Kidney (tissue), 14 donors: Measurements from ENCODE around the gene EHD4. TPM values are rescaled to one million over a fixed set of nuclear protein-coding genes. Genes with fewer than 3 reads are reported as not detected.

Experiments used
- DNase-seq, 5 donors: peaks; one replicate each; pipeline ENCODE4 v3.0.0-alpha.2; 2013 to 2020
- FAIRE-seq: peaks from 2 replicates; lab custom pipeline; 2012; peaks lifted over from hg19 to GRCh38; lab: Jason Lieb, UNC
- H3K27ac ChIP-seq, 2 donors: one replicate each; pipeline ENCODE4 v1.7.0; 2013; ENCODE audit warnings: low read depth in 2 of 2, low read length in 2 of 2, inconsistent platforms in 1 of 2
- H3K27me3 ChIP-seq: one replicate; pipeline ENCODE4 v1.7.1; 2013; ENCODE audit warnings: low read length, inconsistent platforms; ENCODE audit not compliant: control insufficient read depth, insufficient read depth
- H3K36me3 ChIP-seq, 3 donors: one replicate each; pipeline versions ENCODE4 v1.7.0 to v1.7.1; 2013; ENCODE audit warnings: low read length in 3 of 3, control low read depth in 1 of 3, inconsistent platforms in 1 of 3; ENCODE audit not compliant: insufficient read depth in 3 of 3, control insufficient read depth in 2 of 3
- H3K4me1 ChIP-seq, 3 donors: one replicate each; pipeline versions ENCODE4 v1.7.0 to v1.7.1; 2013; ENCODE audit warnings: low read length in 3 of 3, inconsistent platforms in 1 of 3, low read depth in 1 of 3; ENCODE audit not compliant: control insufficient read depth in 2 of 3, insufficient read depth in 2 of 3
- H3K4me3 ChIP-seq, 3 donors: one replicate each; pipeline versions ENCODE4 v1.7.0 to v1.8.1; 2013; ENCODE audit warnings: low read length in 3 of 3, control low read depth in 1 of 3, inconsistent platforms in 1 of 3
- H3K9ac ChIP-seq, 3 donors: one replicate each; pipeline versions ENCODE4 v1.7.0 to v1.7.1; 2013; ENCODE audit warnings: low read length in 3 of 3, control low read depth in 1 of 3, inconsistent platforms in 1 of 3
- H3K9me3 ChIP-seq, 3 donors: one replicate each; pipeline versions ENCODE4 v1.7.0 to v1.7.1; 2013; ENCODE audit warnings: low read length in 3 of 3, control low read depth in 1 of 3, inconsistent platforms in 1 of 3; ENCODE audit not compliant: control insufficient read depth in 2 of 3, insufficient read depth in 1 of 3
- CTCF ChIP-seq: IDR thresholded peaks from 3 replicates; pipeline ENCODE4 v1.5.1; 2012; ENCODE audit warnings: mild to moderate bottlenecking, moderate library complexity, borderline replicate concordance; ENCODE audit not compliant: insufficient read depth; ENCODE audit errors: extremely low read depth
- intact Hi-C: fragments of 100-400 bp; cut with DNase I; formaldehyde crosslinking; loops from one replicate; pipeline ENCODE4 v1.11.1; 2022
- polyA plus RNA-seq: library from polyadenylated mRNA; stranded (reverse); fragments of 350-450 nt; fragmentation: Illumina TruSeq; extraction: RNeasy Lipid Tissue Mini Kit (QIAGEN cat#74804); gene quantifications from one replicate; pipeline ENCODE4 v1.2.3, GENCODE V29; 2014; ENCODE audit warnings: low read depth, low replicate concordance; ENCODE audit not compliant: insufficient read depth
- total RNA-seq: library from RNA; stranded (reverse); fragmentation: NEBNext Ultra II Directional; extraction: Animal tissue kit (Norgen Biotek cat#: 25700); gene quantifications from one replicate; pipeline ENCODE4 v1.2.1, GENCODE V29; 2021
- donor health status: control.
- donor health status: control.
- donor health status: control.
- donor health status: control.
- donor health status: control.
- donor health status: DM: yes; HTN: yes; CAD: no.
- donor health status: Normal renal cell carcinoma (clear cell type).

Gene EHD4
- total and polyA plus RNA-seq, 2 donors from 2014 or later, result 15.7 to 38.5 TPM

- no peak for TF ChIP-seq CTCF
- no peak overlapping the region for H3K9ac ChIP-seq
- DNase-seq, result no peak
- intact Hi-C loops, result no loop called here
- H3K9me3 ChIP-seq, result no peaks in the 10 kb centered on the region
- no peaks in the 10 kb centered on the region for H3K36me3 ChIP-seq
- no peaks in the 10 kb centered on the region for H3K27me3 ChIP-seq
- no peaks in the 10 kb centered on the region for H3K4me1 ChIP-seq
- no peak overlapping the region for H3K4me3 ChIP-seq
- FAIRE-seq, result no peak
- H3K27ac ChIP-seq, result no peak overlapping the region
Observed at GRCh38 chr15:41858756-41859155, 113.6 kb downstream of the EHD4 start.

GRCh38 chr15:41857316-41857715 is 115.0 kb downstream of the EHD4 start:
- H3K27me3 ChIP-seq, result no peaks in the 10 kb centered on the region
- no peak for TF ChIP-seq CTCF
- H3K27ac ChIP-seq, result no peak overlapping the region
- no peak for FAIRE-seq
- no peaks in the 10 kb centered on the region for H3K9me3 ChIP-seq
- H3K9ac ChIP-seq, result no peak overlapping the region
- H3K36me3 ChIP-seq, result no peaks in the 10 kb centered on the region
- DNase-seq, result no peak
- no peaks in the 10 kb centered on the region for H3K4me1 ChIP-seq
- intact Hi-C loops, result no loop called here
- no peak overlapping the region for H3K4me3 ChIP-seq

GRCh38 chr15:41856716-41857115 is 115.6 kb downstream of the EHD4 start:
- Histone ChIP-seq H3K9me3 (no peaks in the 10 kb centered on the region), H3K9ac (no peak overlapping the region), H3K4me3 (no peak overlapping the region), H3K4me1 (no peaks in the 10 kb centered on the region), H3K27ac (no peak overlapping the region), H3K27me3 (no peaks in the 10 kb centered on the region), H3K36me3 (no peaks in the 10 kb centered on the region)
- TF ChIP-seq CTCF, result no peak
- intact Hi-C loops, result no loop called here
- no peak for DNase-seq
- FAIRE-seq, result no peak

- H3K27ac ChIP-seq, result no peak overlapping the region
- no peak overlapping the region for H3K9ac ChIP-seq
- FAIRE-seq (no peak), DNase-seq (no peak)
- TF ChIP-seq CTCF, result no peak
- H3K9me3 ChIP-seq, result no peaks in the 10 kb centered on the region
- H3K4me3 ChIP-seq, result no peak overlapping the region
- H3K36me3 ChIP-seq, result no peaks in the 10 kb centered on the region
- no peaks in the 10 kb centered on the region for H3K4me1 ChIP-seq
- no peaks in the 10 kb centered on the region for H3K27me3 ChIP-seq
- intact Hi-C loops, result no loop called here
Observed at GRCh38 chr15:41856262-41856661, 116.1 kb downstream of the EHD4 start.
